H1 (cell line): Measurements from ENCODE around the gene ORMDL2. TPM values are rescaled to one million over a fixed set of nuclear protein-coding genes. Genes with fewer than 3 reads are reported as not detected.

Experiments used
- BACH1 ChIP-seq: IDR thresholded peaks from 2 replicates; pipeline ENCODE4 v1.6.1; 2012; ENCODE audit warnings: low read length, improper control_type of control experiment
- CHD1 ChIP-seq: IDR thresholded peaks from 2 replicates; pipeline ENCODE4 v1.6.1; 2012; ENCODE audit warnings: low read depth, low read length, improper control_type of control experiment
- CHD7 ChIP-seq: fragments of 300-600 bp; sonication (generic); IDR thresholded peaks from 2 replicates; pipeline ENCODE4 v1.7.1; 2012; ENCODE audit warnings: low read length, moderate library complexity, mild to moderate bottlenecking, inconsistent platforms; ENCODE audit not compliant: insufficient replicate concordance
- MAX ChIP-seq: IDR thresholded peaks from 2 replicates; pipeline ENCODE4 v1.6.1; 2012; ENCODE audit warnings: inconsistent platforms
- POU5F1 ChIP-seq: IDR thresholded peaks from 2 replicates; pipeline ENCODE4 v1.6.1; 2011; ENCODE audit warnings: low read depth, mild to moderate bottlenecking, low read length, moderate library complexity
- SIX5 ChIP-seq: IDR thresholded peaks from 2 replicates; pipeline ENCODE4 v1.6.1; 2011; ENCODE audit warnings: mild to moderate bottlenecking, low read depth, low read length
- TEAD4 ChIP-seq: IDR thresholded peaks from 2 replicates; pipeline ENCODE4 v1.6.1; 2012; ENCODE audit warnings: low read depth, low read length, inconsistent platforms, mixed read lengths
- polyA plus RNA-seq, 7 experiments: library from polyadenylated mRNA; depleted of rRNA in 3 of 7; stranded (reverse) in 5 of 7; unstranded in 2 of 7; fragments of >200 nt in 5 of 7; fragments of 200-250 nt in 2 of 7; gene quantifications; 1 replicate in 5 of 7; 2 replicates in 1 of 7; 4 replicates in 1 of 7; pipeline versions ENCODE4 v1.2.1 to v1.2.3, GENCODE V29; 2011 to 2013; ENCODE audit warnings: missing spikeins in 2 of 7, mixed read lengths in 2 of 7
- total RNA-seq: library from RNA; stranded (reverse); fragmentation: NEBNext Ultra II Directional; extraction: Animal tissue kit (Norgen Biotek cat#: 25700); gene quantifications from 2 replicates; pipeline ENCODE4 v1.2.1, GENCODE V29; 2021

Gene ORMDL2
- total and polyA plus RNA-seq, 2 of the 8 experiments (the other 6 are each of a cell fraction or from before 2014, with no cell fraction given): 39.0 to 65.6 TPM

- TF ChIP-seq POU5F1: no peak
- TF ChIP-seq CHD1: peak; percentile 96
- peak; percentile 38 for TF ChIP-seq SIX5
- TF ChIP-seq CHD7: no peak
- TF ChIP-seq BACH1: 0 out of 2 replicates have a peak, but pooled peaks have one; percentile 8
- TF ChIP-seq MAX: peak; percentile 74; the same call in 1 of the 2 replicates
- no peak for TF ChIP-seq TEAD4
Observed at GRCh38 chr12:55830601-55831446, 13.0 kb downstream of the ORMDL2 start (continued).
